Suprapubic skin (tissue), 4 donors: ENCODE results near the gene FAM241A.

Experiments used
- CTCF ChIP-seq, 2 donors: fragments of 200-600 bp in 1 of 2; fragments of 450-650 bp in 1 of 2; sonication (generic) in 1 of 2; IDR thresholded peaks; one replicate each; pipeline ENCODE4 v1.5.1; 2016 to 2019; ENCODE audit warnings: antibody characterized with exemption in 2 of 2, mild to moderate bottlenecking in 1 of 2, moderate library complexity in 1 of 2
- POLR2A ChIP-seq, 2 donors: fragments of 450-650 bp; IDR thresholded peaks; one replicate each; pipeline ENCODE4 v1.6.1; 2017; ENCODE audit warnings: antibody characterized with exemption in 2 of 2, mild to moderate bottlenecking in 2 of 2, moderate library complexity in 2 of 2
- POLR2AphosphoS5 ChIP-seq, 3 donors: sonication (generic); formaldehyde crosslinking; IDR thresholded peaks; one replicate each; pipeline ENCODE4 v1.6.1; 2017; ENCODE audit warnings: antibody characterized with exemption in 3 of 3

GRCh38 chr4:112127048-112127637, 18.1 kb upstream of the FAM241A start:
- TF ChIP-seq POLR2A (IDR thresholded peaks at IDR 0.05) (no peak), CTCF (IDR thresholded peaks at IDR 0.05) (no peak), POLR2AphosphoS5 (IDR thresholded peaks at IDR 0.05) (no peak)
